ENCODE results near the gene PCDHGA6.
A peak's percentile ranks its signal among the peaks of the same experiment; 100 is the strongest.
"Not testable (repeated sequence)": the region's sequence is repeated elsewhere in the genome, so short reads cannot be mapped to it uniquely, and the experiment has no call there.

Gene PCDHGA6

DNA sequence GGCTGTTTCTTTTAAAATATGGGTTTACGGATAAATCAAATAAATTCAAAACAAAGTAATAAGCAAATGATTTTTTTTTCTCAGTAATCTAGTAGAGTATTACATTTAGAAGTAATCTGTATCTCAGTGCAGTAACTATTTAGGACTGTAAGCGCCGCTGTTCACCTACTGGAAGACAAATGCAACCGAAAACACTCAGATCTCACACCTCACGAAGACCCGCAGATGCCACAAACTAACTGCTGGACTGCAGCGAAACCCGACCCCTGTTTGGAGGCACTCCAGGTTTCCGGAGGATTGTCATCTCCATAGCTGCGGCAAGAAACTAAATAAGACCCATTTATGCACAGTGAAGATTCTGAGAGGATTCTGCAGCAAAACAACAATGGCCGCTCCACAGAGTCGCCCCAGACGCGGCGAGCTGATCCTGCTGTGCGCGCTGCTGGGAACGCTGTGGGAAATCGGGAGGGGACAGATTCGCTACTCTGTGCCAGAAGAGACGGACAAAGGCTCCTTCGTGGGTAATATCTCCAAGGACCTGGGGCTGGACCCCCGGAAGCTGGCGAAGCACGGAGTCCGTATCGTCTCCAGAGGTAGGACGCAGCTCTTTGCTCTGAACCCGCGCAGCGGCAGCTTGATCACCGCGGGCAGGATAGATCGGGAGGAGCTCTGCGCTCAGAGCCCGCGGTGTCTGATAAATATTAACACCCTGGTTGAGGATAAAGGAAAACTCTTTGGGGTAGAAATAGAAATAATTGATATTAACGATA is 18.9 kb downstream of the PCDHGA6 start, which contains the start of gene PCDHGA8:
PCDHGA8 (plus strand) TSS at position 205 of the 770 bp plus-strand sequence; CDS start at position 386, 181 bp downstream.
- no peak for DNase-seq (ENCODE audit: low read depth in 2 of 2)

DNA sequence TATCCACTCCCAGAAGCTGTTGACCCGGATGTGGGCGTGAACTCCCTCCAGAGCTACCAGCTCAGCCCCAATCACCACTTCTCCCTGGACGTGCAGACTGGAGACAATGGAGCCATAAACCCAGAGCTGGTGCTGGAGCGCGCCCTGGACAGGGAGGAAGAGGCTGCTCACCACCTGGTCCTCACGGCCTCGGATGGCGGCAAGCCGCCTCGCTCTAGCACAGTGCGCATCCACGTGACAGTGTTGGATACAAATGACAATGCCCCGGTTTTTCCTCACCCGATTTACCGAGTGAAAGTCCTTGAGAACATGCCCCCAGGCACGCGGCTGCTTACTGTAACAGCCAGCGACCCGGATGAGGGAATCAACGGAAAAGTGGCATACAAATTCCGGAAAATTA is 19.6 kb downstream of the PCDHGA6 start:
- no peak for DNase-seq (ENCODE audit: low read depth in 2 of 2)

DNA sequence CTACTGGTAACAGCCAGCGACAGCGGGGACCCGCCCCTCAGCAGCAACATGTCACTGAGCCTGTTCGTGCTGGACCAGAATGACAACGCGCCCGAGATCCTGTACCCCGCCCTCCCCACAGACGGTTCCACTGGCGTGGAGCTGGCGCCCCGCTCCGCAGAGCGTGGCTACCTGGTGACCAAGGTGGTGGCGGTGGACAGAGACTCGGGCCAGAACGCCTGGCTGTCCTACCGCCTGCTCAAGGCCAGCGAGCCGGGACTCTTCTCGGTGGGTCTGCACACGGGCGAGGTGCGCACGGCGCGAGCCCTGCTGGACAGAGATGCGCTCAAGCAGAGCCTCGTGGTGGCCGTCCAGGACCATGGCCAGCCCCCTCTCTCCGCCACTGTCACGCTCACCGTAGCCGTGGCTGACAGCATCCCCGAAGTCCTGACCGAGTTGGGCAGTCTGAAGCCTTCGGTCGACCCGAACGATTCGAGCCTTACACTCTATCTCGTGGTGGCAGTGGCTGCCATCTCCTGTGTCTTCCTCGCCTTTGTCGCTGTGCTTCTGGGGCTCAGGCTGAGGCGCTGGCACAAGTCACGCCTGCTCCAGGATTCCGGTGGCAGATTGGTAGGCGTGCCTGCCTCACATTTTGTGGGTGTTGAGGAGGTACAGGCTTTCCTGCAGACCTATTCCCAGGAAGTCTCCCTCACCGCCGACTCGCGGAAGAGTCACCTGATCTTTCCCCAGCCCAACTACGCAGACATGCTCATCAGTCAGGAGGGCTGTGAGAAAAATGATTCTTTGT is 20.9 kb downstream of the PCDHGA6 start:
- not testable (repeated sequence) for DNase-seq (ENCODE audit: low read depth in 2 of 2)

DNA sequence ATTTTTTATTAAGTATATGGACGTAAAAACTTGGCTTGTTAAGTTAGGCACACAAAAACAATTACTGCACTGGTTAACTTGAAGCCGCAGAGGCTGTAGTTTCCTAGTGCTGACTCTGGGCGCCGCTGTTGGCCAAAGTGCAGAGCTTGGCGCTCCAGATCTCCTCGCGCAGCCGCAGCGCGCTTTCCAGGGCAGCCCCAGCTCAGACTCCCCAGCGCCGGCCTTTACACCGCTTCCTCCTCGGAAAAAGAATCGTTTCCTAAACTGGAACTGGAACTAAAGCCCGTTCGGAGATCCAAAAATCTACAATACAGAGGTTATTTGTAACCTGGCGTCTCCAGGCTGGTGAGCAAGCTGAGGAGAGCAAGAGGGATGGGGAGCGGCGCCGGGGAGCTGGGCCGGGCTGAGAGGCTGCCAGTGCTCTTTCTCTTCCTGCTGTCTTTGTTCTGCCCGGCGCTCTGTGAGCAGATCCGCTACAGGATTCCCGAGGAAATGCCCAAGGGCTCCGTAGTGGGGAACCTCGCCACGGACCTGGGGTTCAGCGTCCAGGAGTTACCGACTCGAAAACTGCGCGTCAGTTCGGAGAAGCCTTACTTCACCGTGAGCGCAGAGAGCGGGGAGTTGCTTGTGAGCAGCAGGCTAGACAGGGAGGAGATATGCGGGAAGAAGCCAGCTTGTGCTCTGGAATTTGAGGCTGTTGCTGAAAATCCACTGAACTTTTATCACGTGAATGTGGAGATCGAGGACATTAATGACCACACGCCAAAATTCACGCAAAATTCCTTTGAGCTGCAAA is 24.3 kb downstream of the PCDHGA6 start, which contains the start of gene PCDHGB5:
PCDHGB5 (plus strand) TSS at position 192 of the 796 bp plus-strand sequence; CDS start at position 373, 181 bp downstream.
- DNase-seq (ENCODE audit: low read depth in 2 of 2): not testable (repeated sequence)

DNA sequence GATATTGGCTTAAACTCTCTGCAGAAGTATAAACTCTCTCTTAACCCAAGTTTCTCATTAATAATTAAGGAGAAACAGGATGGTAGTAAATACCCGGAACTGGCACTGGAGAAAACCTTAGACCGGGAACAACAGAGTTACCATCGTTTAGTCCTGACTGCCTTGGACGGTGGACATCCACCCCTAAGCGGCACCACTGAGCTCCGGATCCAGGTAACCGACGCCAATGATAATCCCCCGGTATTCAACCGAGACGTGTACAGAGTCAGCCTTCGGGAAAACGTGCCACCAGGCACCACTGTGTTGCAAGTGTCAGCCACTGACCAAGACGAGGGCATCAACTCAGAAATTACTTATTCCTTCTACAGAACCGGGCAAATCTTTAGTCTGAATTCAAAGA is 24.9 kb downstream of the PCDHGA6 start:
- DNase-seq (ENCODE audit: low read depth in 2 of 2): no peak

DNA sequence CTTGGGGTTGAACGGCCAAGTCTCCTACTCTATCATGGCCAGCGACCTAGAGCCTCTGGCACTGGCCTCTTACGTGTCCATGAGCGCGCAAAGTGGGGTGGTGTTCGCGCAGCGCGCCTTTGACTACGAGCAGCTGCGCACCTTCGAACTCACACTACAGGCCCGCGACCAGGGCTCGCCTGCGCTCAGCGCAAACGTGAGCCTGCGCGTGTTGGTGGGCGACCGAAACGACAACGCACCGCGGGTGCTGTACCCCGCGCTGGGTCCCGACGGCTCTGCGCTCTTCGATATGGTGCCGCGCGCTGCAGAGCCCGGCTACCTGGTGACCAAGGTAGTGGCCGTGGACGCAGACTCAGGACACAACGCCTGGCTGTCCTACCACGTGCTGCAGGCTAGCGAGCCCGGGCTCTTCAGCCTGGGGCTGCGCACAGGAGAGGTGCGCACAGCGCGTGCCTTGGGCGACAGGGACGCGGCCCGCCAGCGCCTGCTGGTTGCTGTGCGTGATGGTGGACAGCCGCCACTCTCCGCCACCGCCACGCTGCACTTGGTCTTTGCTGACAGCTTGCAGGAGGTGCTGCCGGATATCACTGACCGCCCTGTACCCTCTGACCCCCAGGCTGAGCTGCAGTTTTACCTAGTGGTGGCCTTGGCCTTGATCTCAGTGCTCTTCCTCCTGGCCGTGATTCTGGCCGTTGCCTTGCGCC is 26.0 kb downstream of the PCDHGA6 start:
- DNase-seq (ENCODE audit: low read depth in 2 of 2): no peak

DNA sequence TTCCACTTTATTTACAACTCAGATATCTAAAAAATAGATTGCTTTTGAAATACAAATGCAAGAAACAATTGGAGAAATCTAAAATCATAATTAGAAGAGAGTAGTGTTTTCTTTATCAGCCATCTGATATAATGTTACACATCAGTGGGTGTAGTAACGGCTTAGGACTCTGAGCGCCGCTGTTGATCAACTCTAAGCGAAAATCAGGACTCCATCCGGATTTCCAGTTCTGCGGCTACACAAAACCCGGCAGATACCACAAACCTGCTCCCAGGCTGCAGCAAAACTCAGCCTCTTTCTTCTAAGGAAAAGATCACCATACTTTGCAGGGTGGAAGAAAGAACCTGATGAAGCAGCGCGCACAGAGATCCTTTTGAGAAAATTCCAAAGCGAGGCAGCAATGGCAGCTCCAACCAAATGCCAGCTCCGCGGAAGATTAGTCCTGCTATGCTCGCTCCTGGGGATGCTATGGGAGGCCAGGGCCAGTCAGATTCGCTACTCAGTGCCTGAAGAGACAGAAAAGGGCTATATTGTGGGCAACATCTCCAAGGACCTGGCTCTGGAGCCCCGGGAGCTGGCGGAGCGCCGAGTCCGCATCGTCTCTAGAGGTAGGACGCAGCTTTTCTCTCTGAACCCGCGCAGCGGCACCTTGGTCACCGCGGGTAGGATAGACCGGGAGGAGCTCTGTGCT is 29.0 kb downstream of the PCDHGA6 start, which contains the start of gene PCDHGA9:
PCDHGA9 (plus strand) TSS at position 226 of the 691 bp plus-strand sequence; CDS start at position 401, 175 bp downstream.
- no peak for DNase-seq (ENCODE audit: low read depth in 2 of 2)

DNA sequence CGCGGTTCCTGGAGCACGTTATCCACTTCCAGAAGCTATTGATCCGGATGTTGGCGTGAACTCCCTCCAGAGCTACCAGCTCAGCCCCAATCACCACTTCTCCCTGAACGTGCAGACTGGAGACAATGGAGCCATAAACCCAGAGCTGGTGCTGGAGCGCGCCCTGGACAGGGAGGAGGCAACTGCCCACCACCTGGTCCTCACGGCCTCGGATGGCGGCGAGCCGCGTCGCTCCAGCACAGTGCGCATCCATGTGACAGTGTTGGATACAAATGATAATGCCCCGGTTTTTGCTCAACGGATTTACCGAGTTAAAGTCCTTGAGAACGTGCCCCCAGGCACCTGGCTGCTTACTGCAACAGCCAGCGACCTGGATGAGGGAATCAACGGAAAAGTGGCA is 29.7 kb downstream of the PCDHGA6 start:
- no peak for DNase-seq (ENCODE audit: low read depth in 2 of 2)

DNA sequence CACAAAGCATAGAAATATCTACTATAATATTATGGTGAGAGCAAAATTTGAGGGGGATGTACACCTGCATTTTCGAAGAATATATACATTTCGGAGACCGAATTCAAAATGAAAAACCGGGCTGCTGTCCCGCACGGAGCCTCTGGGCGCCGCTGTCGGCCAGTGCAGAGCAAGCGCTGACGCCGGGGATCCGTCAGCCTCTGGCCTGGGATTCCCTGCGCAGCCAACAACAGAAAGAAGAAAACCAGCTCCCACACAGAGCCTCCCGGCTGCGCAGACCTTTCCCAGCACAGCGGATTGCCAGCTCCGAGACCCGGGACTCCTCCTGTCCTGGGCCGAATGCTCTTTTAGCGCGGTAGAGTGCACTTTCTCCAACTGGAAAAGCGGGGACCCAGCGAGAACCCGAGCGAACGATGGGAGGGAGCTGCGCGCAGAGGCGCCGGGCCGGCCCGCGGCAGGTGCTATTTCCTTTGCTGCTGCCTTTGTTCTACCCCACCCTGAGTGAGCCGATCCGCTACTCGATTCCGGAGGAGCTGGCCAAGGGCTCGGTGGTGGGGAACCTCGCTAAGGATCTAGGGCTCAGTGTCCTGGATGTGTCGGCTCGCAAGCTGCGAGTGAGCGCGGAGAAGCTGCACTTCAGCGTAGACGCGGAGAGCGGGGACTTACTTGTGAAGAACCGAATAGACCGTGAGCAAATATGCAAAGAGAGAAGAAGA is 34.3 kb downstream of the PCDHGA6 start, which contains the start of gene PCDHGB6:
PCDHGB6 (plus strand) TSS at position 232 of the 716 bp plus-strand sequence; CDS start at position 414, 182 bp downstream.
- DNase-seq (ENCODE audit: low read depth in 2 of 2): not testable (repeated sequence)

DNA sequence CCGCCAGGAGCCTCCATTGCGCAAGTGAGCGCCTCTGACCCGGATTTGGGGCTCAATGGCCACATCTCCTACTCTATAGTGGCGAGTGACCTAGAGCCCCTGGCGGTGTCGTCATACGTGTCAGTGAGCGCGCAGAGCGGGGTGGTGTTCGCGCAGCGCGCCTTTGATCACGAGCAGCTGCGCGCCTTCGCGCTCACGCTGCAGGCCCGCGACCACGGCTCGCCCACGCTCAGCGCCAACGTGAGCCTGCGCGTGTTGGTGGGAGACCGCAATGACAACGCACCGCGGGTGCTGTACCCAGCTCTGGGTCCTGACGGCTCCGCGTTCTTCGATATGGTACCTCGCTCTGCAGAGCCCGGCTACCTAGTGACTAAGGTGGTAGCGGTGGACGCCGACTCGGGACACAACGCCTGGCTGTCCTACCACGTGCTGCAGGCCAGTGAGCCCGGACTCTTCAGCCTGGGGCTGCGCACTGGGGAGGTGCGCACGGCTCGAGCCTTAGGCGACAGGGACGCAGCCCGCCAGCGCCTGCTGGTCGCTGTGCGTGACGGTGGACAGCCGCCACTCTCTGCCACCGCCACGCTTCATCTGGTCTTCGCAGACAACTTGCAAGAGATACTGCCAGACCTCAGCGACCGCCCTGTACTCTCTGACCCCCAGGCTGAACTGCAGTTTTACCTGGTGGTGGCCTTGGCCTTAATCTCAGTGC is 36.1 kb downstream of the PCDHGA6 start:
- DNase-seq (ENCODE audit: low read depth in 2 of 2): no peak

DNA sequence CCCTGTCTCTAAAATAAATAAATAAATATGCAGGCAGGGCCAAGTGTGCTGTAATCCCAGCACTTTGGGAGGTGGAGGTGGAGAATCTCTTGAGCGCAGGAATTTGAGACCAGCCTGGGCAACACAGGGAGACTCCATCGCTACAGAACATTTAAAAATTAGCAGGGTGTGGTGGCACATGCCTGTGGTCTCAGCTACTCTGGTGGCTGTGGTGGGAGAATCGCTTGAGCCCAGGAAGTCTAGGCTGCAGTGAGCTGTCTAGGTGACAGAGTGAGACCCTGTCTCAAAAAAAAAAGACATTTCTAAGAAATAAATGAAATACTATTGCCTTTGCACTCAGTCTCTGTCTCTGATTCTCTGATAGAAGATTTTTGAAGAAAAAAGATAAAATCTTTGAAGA is 37.9 kb downstream of the PCDHGA6 start:
- no peak for DNase-seq (ENCODE audit: low read depth in 2 of 2)

DNA sequence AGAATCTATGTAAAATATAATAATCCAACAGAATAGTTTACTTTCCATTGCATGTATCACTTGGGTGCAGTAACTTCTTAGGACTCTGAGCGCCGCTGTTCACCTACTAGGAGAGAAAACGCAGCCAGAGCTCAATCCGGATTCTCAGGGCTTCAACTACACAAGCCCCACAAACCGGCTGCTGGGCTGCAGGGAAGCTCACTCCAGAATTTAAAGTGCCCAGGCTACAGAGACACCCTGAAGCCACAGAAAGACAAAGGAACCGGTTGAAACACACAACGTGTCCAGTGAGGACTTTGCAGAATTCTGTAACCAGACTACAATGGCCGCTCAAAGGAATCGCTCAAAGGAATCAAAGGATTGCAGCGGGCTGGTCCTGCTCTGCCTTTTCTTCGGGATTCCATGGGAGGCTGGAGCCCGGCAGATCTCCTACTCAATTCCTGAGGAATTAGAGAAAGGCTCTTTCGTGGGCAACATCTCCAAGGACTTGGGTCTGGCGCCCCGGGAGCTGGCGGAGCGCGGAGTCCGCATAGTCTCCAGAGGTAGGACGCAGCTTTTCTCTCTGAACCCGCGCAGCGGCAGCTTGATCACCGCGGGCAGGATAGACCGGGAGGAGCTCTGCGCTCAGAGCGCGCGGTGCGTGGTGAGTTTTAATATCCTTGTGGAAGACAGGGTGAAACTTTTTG is 39.3 kb downstream of the PCDHGA6 start, which contains the start of gene PCDHGA10:
PCDHGA10 (plus strand) TSS at position 134 of the 686 bp plus-strand sequence; CDS start at position 323, 189 bp downstream.
- peak in 1 of 2 experiments; percentile 47 for DNase-seq (ENCODE audit: low read depth in 2 of 2)

DNA sequence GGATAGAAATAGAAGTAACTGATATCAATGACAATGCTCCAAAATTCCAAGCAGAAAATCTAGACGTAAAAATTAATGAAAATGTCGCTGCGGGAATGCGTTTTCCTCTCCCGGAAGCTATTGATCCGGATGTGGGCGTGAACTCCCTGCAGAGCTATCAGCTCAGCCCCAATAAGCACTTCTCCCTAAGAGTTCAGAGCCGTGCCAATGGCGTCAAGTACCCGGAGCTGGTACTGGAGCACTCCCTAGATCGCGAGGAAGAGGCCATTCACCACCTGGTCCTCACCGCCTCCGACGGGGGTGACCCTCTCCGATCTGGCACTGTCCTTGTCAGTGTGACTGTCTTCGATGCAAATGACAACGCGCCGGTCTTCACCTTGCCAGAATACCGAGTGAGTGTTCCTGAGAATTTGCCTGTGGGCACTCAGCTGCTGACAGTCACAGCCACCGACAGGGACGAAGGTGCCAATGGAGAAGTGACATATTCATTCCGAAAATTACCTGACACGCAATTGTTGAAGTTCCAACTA is 39.9 kb downstream of the PCDHGA6 start:
- DNase-seq (ENCODE audit: low read depth in 2 of 2): no peak

DNA sequence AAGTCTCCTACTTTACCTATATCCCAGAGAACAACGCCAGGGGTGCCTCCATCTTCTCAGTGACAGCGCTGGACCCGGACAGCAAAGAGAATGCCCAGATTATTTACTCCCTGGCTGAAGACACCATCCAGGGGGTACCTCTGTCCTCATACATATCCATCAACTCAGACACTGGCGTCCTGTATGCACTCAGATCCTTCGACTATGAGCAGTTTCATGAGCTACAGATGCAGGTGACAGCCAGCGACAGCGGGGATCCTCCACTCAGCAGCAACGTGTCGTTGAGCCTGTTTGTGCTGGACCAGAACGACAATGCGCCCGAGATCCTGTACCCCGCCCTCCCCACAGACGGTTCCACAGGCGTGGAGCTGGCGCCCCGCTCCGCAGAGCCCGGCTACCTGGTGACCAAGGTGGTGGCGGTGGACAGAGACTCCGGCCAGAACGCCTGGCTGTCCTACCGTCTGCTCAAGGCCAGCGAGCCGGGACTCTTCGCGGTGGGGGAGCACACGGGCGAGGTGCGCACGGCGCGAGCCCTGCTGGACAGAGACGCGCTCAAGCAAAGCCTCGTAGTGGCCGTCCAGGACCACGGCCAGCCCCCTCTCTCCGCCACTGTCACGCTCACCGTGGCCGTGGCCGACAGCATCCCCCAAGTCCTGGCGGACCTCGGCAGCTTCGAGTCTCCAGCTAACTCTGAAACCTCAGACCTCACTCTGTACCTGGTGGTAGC is 41.0 kb downstream of the PCDHGA6 start:
- not testable (repeated sequence) for DNase-seq (ENCODE audit: low read depth in 2 of 2)

DNA sequence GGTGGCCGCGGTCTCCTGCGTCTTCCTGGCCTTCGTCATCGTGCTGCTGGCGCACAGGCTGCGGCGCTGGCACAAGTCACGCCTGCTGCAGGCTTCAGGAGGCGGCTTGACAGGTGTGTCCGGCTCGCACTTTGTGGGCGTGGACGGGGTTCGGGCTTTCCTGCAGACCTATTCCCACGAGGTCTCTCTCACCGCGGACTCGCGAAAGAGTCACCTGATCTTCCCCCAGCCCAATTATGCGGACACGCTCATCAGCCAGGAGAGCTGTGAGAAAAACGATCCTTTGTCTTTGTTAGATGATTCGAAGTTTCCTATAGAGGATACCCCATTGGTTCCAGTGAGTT is 41.6 kb downstream of the PCDHGA6 start:
- not testable (repeated sequence) for DNase-seq (ENCODE audit: low read depth in 2 of 2)

DNA sequence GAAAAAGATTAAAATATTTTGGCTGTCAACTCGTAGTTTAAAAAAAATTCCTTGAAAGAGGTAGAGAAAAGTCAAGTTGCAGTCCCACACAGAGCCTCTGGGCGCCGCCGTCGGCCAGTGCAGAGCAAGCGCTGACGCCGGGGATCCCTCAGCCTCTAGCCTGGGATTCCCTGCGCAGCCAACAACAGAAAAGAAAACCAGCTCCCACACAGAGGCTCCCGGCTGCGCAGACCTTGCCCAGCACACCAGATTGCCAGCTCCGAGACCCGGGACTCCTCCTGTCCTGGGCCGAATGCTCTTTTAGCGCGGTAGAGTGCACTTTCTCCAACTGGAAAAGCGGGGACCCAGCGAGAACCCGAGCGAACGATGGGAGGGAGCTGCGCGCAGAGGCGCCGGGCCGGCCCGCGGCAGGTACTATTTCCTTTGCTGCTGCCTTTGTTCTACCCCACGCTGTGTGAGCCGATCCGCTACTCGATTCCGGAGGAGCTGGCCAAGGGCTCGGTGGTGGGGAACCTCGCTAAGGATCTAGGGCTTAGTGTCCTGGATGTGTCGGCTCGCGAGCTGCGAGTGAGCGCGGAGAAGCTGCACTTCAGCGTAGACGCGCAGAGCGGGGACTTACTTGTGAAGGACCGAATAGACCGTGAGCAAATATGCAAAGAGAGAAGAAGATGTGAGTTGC is 43.9 kb downstream of the PCDHGA6 start, which contains the start of gene PCDHGB7:
PCDHGB7 (plus strand) TSS at position 184 of the 679 bp plus-strand sequence; CDS start at position 367, 183 bp downstream.
- peak; percentile 61 to 65 for DNase-seq (ENCODE audit: low read depth in 2 of 2)
